ENCODE measurements around the gene RNF11.
"Not testable (repeated sequence)": the region's sequence is repeated elsewhere in the genome, so short reads cannot be mapped to it uniquely, and the experiment has no call there.

Gene RNF11, protein sequence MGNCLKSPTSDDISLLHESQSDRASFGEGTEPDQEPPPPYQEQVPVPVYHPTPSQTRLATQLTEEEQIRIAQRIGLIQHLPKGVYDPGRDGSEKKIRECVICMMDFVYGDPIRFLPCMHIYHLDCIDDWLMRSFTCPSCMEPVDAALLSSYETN

DNA sequence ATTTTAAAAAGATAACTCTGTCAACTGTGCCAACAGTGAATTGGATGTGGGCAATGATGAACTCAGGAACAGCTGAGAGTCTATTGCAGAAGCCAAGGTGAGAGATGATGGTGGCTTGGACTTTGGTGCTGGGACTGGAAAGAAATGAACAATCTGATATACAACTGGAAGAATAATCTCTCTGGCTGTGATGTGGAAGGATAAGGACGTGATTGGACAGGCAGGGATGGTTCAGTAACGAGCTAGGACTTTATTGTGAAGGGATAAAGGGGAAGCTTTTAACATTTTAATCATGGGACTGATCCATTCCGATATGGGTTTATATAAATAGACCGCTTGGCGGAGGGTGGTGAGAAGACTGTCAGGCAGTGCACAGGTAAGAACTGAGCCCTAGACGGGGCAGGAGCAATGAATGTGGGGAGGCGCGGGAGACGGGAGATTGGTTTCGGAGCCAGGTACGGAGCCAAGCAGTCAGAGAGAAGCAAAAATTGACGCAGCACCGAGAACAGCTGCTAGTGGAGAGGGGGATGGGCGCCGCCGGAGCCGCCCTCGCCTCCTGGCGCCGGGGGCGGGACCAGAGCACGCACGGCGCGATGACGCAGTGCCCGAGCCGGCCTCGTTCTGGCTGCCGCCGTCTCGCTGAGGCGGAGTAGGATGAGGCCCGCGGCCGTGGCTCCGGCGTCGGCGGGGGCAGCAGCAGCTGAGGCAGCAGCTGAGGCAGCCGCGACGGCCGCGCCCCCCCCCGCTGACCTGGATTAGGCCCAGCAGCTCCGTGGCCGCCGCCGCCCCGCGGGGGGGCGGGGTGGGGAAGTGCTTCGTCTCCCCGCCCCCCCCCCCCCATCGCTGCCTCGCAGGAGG, at the start of gene RNF11:
Gene RNF11 (plus strand): TSS at position 601 of the 858 bp plus-strand sequence. CDS start 484 bp downstream, outside the sequence.
- peak; percentile 94 for DNase-seq

DNA sequence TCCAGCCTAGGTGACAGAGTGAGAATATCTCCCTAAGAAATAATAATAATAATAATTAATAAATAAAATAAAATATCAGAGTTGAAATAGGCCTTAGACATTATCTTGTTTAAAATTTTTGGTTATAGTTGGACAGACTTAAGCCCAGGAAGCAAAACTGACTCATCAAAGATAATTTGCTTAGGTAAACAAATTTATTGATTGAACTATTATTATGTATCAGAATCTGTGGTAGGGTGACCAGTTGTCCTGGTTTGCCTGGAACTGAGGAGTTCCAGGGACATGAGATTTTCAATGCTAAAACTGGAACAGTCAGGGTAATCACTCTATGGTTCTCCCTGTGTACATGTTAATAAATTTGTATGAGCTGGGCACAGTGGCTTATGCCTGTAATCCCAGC, 47.8 kb upstream of the RNF11 start:
- no peak for DNase-seq

DNA sequence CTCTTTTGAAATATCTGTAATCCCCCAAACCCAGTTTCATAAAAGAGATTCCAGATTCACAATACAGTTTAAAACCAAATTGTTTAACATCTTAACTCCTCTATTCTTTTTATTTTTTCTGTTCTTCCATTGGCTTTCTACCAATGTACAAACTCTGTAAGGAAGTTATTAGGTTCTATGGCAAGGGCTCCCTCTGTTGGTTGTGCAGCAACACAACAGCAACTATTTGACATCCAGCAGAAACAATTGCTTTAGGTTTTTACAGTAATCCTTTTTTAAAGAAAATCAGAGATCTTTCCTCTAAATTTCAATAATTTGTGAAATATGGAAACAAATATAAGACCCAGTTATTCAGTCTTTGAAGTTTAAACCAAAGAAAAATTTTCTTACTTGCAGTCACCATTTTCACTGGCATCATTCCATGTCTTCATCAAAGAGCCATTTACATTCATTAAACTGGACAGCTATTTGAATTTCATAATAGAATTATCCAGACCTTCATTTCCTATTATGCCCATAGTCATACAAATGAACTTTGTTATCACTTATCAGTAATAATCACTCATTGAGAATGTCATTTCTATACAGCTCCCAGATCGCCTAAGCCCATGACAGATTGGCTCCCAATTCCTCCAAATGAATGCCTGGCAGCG, 46.5 kb upstream of the RNF11 start:
- DNase-seq, result peak; percentile 50

DNA sequence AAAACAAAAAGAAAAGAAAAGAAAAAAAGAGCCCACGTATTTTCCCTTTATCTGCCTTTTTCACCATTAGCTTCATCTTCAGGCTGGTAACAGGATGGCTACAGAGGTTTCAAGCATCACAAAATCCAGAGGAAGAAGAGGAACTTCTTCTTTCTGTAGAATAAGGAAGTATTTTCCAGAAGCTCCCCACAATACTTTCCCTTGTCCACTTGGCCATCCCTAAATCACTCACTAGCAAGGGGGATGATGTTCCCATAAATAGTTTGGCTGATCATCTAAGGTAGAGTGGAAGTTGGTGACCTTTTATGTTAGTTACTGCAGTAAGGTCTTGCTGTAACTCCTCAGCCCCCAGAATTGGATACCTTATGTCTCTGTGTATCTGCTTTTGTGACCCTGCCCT, 45.1 kb upstream of the RNF11 start:
- no peak for DNase-seq

DNA sequence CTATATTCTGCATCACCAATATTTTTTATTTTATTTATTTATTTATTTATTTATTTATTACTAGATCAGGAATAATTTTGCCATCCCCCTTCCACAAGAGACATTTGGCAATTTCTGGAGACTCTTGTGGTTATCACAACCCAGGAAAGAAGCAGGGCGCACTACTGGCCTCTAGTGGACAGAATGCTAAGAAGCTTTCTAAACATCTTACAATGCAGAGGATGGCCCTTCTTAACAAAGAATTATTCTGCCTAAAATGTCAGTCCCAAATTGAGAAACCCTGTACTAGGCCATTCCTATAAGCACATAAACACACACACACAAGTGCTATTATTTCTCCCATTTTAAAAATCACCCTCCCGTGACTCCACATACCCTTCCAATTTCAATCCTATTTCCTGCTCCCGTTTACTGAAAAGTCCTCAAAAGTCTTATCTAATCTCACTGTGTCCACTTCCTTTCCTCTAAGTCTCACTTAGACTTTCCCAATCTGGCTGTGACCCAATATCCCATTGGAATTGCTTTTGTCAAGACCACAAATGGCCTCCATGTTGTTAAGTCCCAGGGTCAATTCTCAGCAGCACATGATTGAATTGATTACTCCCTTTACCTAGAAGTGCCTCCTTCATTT, 43.7 kb upstream of the RNF11 start:
- DNase-seq, result peak; percentile 57

DNA sequence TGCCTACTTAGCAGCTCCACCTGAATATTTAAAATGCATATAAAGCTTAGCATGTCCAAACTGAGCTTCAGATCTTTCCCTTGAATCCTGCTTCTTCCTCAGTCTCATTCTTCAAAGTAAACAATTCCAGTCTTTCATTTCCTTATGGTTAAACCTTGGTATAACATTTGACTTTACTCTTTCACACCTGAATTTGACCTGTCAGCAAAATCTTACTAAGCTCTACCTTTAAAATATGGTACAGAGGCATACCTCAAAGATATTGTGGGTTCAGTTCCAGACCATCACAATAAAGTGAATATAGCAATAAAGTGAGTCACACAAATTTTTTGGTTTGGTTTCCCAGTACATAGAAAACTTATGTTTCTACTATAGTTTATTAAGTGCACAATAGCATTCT, 42.5 kb upstream of the RNF11 start:
- DNase-seq, result no peak

DNA sequence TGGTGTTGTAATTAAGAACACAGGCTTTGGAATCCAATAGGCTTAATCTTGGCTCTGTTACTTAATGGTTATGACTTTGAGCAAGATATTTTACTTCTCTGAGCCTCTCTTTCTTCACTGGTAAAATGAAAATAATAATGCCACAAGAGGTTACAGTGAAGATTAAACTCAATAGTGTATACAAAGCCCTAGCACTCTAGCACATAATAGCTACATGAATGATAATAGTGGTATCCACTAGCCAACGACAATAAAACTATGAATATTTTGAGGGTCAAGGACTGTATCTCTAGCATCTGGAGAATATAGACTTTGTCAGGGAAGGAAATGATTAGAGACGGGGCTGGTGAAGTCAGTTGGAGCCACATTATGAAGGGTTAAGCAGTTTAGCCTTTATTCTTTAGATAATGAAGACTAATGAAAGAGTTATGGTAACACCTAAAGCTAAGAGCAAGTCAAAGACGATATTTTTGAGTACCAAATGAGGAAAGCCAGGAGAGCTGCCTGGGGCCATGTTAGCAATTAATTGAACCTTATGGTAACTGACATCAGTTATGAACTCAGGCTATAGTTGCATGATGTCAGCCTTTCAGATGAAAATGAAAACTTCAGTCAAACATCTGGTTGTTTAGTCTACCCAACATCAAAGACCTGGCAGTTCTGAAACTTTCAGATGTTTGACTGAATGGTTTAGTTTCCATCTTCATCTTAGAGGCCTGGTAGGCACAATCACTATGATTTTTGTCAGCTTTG, 32.8 kb upstream of the RNF11 start:
- DNase-seq, result no peak

DNA sequence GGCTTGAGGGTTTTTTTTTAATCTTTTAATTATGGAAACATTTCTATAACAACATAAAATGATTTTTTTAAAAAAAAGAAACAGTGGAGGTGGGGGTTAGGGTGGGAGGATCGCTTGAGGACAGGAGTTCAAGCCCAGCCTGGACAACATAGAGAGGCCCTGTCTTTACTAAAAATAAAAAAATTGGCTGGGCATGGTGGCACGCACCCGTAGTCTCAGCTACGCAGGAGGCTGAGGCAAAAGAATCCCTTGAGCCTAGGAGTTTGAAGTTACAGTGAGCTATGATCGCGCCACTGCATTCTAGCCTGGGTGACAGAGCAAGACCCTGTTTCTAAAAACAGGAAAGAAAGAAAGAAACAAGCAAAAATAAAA, 32.2 kb upstream of the RNF11 start:
- DNase-seq, result no peak

DNA sequence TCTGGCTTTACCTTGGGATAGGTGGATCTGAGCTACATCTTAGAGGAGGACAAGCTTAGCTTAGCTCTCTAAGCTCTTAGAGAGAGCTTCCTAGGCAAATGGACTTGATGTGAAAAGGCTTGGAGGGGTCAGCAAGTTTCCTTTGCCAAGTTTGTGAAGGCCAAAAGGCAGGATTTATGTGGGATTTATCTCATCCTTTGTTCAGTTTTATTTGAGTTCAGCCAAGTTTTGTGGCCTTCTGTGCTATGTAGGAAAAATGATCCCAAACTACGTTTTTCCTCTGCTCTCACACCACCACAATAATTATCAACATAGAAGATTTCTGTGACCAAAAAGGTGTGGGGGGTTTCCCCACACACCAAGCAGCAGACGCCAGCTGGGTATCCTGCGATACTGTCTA, 26.0 kb upstream of the RNF11 start:
- DNase-seq, result no peak

DNA sequence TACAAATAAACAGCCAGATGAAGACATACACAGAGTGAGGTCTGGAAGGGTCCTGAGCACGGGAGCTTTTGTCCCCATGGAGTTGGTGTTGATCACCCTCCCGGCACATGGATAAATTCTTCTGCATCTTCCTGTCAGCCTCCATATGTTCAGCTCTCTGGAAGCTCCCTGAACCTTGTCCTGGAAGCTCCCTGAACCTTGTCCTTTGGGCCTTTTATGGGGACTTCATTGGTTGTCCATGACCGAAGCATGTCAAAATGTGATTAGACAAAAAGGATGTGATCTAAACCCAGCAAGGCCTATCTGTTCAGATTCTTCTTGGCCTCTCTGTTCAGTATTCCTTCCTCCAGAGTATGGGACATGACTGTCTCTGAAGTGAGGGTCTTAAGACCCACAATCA, 25.4 kb upstream of the RNF11 start:
- no peak for DNase-seq

DNA sequence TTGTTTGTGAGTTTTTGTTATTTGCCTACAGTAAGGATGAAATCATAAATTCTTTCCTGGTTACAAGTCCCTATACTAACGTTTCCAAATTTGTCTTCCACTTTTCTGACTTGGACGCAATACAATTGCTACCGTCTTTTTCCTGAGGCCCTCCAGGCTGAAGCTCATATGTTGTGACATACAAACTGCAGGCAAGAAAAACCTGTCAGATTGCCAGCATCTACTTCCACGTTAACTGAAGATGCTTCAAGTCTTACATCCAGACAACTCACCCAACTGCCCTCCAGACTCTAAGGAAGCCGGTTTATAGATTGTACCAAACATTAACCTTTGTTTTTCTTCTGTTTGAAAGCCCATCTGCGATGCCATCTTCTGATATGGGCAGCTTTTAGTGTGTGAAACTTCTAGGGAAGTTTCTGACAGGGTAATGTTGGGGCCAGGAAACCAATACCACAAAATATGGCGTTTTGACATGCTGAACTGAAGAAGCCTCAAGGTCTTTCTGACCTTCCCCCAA, 21.4 kb upstream of the RNF11 start:
- no peak for DNase-seq

DNA sequence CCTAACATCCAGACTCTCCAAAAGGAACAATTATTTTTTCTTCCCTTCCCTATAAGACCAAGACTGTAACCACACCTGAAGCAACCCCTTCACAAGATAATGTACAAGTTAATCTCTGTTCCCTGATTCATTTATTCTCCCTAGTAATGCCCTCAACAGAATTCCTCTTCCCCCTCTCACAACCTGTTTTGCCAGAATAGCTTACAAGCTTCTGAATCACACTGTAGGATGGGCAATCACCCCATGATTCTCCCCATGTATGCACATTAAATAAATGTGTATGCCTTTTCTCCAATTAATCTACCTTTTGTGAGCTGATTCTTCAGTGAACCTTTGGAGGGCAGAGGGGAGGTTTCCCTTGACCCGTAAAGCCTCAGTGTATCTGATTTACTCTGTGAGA, 20.9 kb upstream of the RNF11 start:
- DNase-seq, result no peak

DNA sequence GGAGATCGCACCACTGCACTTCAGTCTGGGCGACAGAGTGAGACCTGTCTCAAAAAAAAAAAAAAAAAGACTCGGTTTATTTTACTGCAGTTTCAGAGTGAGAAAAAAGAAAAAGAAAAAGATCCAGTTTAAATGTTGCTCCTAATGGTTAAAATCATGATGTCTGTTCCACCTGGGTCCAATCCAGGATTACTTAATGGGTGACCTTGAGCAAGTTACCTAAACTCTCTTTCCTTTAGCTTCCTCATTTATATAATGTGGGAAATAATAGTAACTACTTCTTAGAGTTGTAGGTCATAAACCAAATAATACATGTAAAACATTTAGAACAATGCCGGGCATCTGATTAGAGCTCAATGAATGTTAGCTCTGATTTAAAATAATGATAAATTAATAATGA, 19.4 kb upstream of the RNF11 start:
- no peak for DNase-seq

DNA sequence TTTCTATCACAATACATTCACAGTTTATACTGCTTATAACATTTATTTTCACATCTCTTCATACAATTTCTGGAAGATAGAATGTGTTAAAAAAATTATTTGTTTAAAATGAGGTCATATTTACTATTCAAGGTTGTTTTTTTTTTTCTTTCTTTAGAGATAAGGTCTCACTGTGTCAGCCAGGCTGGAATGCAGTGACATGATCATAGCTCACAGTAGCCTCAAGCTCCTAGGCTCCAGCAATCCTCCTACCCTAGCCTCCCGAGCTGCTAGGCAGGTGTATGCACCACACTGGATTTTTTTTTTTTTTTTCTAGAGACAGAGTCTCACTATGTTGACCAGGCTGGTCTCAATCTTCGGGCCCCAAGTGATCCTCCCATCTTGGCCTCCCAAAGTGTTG, 19.0 kb upstream of the RNF11 start:
- no peak for DNase-seq

DNA sequence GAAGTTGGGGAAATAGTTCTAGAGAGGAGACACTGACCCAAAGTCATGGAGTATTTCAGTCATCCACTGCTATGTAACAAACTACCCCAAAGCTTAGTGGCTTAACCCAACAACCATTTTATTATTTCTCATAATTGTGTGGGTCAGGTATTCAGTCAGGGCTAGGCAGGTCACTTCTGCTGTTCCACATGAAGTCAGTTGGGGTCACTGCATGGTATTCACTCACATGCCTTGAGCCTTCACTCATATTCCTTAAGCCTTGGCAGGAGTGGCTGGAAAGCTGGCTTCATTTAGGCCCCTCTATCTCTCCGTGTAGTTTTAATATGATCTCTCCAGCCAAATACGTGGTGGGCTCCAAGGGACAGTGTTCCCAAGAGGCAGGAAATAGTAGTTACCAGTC, 17.5 kb upstream of the RNF11 start:
- DNase-seq, result no peak

DNA sequence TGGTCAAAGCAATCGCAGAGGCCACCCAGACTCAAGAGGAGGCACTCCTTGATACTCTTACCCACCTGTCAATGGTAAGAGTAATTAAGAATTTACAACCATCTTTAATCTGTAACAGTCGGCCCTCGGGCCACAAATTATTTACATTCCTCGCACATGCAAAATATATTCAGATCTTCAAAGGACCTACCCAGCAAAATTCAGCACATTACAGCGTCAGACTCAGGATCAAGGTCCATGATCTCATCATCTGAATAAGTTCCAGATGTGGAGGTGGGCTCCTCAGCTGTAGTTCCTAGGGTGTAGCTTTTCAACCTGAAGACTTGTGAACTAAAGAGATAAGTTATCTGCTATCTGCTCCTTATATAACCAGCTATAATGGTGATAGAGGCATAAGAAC, 17.1 kb upstream of the RNF11 start:
- DNase-seq, result no peak

DNA sequence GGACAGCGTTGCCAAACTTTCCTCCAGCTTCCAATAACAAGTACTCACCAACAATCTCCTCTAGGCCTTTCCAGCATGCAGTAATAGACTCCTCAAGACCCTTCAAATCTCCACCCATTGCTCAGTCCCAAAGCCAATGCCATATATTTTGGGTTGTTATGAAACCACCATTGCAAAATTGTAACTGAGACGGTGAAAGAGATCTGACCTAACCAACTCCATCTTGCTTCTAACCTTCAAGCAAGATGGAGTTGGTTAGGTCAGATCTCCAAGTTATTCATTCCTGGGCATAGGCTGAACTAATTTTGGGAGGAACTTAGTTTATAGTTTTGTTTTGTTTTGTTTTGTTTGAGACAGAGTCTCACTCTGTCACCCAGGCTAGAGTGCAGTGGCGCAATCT, 14.5 kb upstream of the RNF11 start:
- DNase-seq, result not testable (repeated sequence)

DNA sequence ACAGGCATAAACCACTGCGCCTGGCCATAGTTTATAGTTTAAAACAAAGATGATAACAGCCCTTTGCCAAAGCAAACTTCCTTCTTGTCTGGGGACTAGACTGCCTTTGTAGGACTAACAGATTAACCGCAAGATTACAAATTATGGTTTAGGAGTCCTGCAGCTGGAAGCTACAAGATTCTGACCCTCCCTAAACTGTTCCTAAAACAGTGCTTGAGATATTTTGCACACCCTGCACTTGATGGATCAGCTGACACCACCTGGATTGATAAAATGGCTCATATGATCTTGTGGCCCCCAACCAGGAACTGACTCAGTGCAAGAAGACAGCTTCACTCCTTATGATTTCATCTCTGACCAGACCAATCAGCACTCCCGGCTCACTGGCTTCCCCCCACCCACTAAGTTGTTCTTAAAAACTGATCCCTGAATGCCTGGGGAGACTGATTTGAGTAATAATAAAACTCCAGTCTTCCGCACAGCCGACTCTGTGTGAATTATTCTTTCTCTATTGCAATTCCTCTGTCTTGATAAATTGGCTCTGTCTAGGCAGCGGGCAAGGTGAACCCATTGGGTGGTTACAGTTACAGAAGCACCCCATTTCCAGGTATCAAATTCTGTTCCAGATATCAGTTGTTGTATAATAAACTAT, 13.8 kb upstream of the RNF11 start:
- no peak for DNase-seq

DNA sequence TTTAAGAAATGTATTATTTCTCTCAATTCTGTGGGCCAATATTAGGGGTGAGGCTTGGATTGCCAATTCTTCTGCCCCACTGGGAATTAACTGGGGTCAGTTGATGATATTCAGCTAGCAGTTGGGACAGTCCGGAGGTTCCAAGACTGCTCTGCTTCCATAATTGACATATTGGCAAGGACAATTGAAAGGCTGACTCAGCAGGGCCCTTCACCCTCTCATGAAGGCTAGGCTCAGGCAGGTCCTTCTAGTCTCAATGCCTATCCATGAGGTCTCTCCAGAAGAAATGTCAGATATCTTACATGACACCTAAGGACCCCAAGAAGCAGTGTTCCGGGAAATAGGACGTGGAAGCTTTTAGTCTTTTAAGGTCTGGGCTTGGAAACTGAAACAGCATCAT, 13.3 kb upstream of the RNF11 start:
- DNase-seq, result no peak

DNA sequence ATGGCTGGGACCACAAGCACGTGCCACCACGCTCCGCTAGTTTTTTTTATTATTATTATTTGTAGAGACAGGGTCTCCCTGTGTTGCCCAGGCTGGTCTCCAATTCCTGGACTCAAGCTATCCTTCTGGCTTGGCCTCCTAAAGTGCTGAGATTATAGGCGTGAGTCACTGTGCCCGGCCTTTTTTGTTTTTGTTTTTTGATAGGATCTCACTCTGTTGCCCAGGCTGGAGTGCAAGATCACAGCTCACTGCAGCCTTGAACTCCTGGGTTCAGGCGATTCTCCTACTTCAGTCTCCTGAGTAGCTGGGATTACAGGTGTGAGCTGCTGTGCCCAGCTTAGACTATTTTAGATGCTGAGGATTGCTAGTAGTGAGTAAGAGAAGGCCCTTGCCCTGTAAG, 11.8 kb upstream of the RNF11 start:
- DNase-seq, result no peak

DNA sequence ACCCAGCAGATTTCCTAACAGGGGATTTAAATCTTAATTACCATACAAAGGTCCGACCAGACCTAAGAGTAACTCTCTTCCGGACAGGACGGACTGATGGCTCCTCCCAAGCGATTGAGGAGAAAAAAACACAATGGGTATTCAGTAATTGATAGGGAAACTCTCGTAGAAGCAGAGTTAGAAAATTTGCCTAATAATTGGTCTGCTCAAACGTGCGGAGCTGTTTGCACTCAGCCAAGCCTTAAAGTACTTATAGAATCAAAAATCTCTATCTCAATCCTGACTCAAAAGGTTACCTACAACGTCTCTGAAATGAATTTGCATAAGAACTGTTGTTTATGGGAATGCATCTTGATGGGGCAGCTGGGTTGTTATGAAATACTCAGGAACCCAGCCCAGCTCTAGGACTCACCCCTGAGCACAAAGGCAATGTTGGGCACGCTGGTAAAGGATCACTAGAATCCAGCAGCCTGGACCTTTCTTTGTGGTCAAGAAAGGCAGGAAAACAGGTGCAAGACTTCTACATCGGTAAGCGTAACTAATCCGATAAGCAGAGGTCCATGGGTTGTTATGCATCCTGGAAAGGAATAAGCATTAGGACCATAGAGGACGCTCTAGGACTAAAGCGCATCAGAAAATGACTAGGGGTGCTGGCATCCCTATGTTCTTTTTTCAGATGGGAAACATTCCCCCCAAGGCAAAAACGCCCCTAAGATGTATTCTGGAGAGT, 8.7 kb upstream of the RNF11 start:
- DNase-seq, result not testable (repeated sequence)

DNA sequence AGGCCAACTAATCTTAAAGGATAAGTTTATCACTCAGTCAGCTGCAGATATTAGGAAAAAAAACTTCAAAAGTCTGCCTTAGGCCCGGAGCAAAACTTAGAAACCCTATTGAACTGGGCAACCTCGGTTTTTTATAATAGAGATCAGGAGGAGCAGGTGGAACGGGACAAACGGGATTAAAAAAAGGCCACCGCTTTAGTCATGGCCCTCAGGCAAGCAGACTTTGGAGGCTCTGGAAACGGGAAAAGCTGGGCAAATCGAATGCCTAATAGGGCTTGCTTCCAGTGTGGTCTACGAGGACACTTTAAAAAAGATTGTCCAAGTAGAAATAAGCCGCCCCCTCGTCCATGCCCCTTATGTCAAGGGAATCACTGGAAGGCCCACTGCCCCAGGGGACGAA, 7.6 kb upstream of the RNF11 start:
- not testable (repeated sequence) for DNase-seq
